Loucy (cell line): ENCODE data around the gene ADGRF3.

ENCODE experiments used
- CTCF ChIP-seq: fragments of 200-600 bp; sonication (generic); conservative IDR thresholded peaks from 2 replicates; pipeline ENCODE4 v1.5.1; 2014; ENCODE audit warnings: mild to moderate bottlenecking, antibody characterized with exemption, low read length
- EZH2phosphoT487 ChIP-seq: fragments of 200-600 bp; IDR thresholded peaks from 2 replicates; pipeline ENCODE4 v1.6.1; 2018; ENCODE audit warnings: antibody characterized with exemption, mild to moderate bottlenecking, moderate library complexity, borderline replicate concordance

GRCh38 chr2:26298638-26299393 is 47.8 kb downstream of the ADGRF3 start:
- TF ChIP-seq CTCF (no peak), EZH2phosphoT487 (no peak)
